DMS 273 (cell line): ENCODE measurements around the gene MYRFL.
A peak's percentile ranks its signal among the peaks of the same experiment; 100 is the strongest.
"Not testable (repeated sequence)": the region's sequence is repeated elsewhere in the genome, so short reads cannot be mapped to it uniquely, and the experiment has no call there.

Experiments used
- DNase-seq: peaks from one replicate; lab custom pipeline; 2025; ENCODE audit not compliant: unreplicated experiment; lab: John Stamatoyannopoulos, UW

Gene MYRFL

GRCh38 chr12:69843608-69844007 lies 18.6 kb downstream of the MYRFL start:
- DNase-seq, result peak; percentile 42

GRCh38 chr12:69844416-69844815 lies 19.4 kb downstream of the MYRFL start:
- DNase-seq, result peak; percentile 92

GRCh38 chr12:69844836-69845235 lies 19.8 kb downstream of the MYRFL start:
- DNase-seq, result peak; percentile 46

GRCh38 chr12:69846976-69847375 lies 21.9 kb downstream of the MYRFL start:
- no peak for DNase-seq

- no peak for DNase-seq
Observed at GRCh38 chr12:69851976-69852375, 26.9 kb downstream of the MYRFL start.

GRCh38 chr12:69853176-69853961 lies 28.3 kb downstream of the MYRFL start:
- DNase-seq, result not testable (repeated sequence)

GRCh38 chr12:69866698-69867097 lies 41.7 kb downstream of the MYRFL start:
- DNase-seq, result no peak

GRCh38 chr12:69868695-69869094 lies 43.7 kb downstream of the MYRFL start:
- DNase-seq, result no peak

GRCh38 chr12:69872804-69873203 lies 47.8 kb downstream of the MYRFL start:
- DNase-seq, result no peak

GRCh38 chr12:69873429-69873828 lies 48.4 kb downstream of the MYRFL start:
- no peak for DNase-seq

- no peak for DNase-seq
Observed at GRCh38 chr12:69874606-69875005, 49.6 kb downstream of the MYRFL start.

- DNase-seq, result no peak
Observed at GRCh38 chr12:69875416-69875935, 50.4 kb downstream of the MYRFL start.

GRCh38 chr12:69879007-69879960 lies 54.3 kb downstream of the MYRFL start:
- DNase-seq, result peak; percentile 85

- peak; percentile 24 for DNase-seq
Observed at GRCh38 chr12:69880571-69880970, 55.5 kb downstream of the MYRFL start.

GRCh38 chr12:69881771-69882170 lies 56.7 kb downstream of the MYRFL start:
- peak; percentile 85 for DNase-seq

GRCh38 chr12:69884386-69884785 lies 59.4 kb downstream of the MYRFL start:
- DNase-seq, result no peak

- DNase-seq, result peak; percentile 17
Observed at GRCh38 chr12:69885658-69886057, 60.6 kb downstream of the MYRFL start.

- peak; percentile 89 for DNase-seq
Observed at GRCh38 chr12:69886109-69886508, 61.1 kb downstream of the MYRFL start.

GRCh38 chr12:69886715-69887114 lies 61.7 kb downstream of the MYRFL start:
- DNase-seq, result peak; percentile 32

- no peak for DNase-seq
Observed at GRCh38 chr12:69888901-69889300, 63.9 kb downstream of the MYRFL start.

- DNase-seq, result no peak
Observed at GRCh38 chr12:69894800-69895383, 69.9 kb downstream of the MYRFL start.
